ENCODE data around the gene HECTD2.
"Not testable (repeated sequence)": the region's sequence is repeated elsewhere in the genome, so short reads cannot be mapped to it uniquely, and the experiment has no call there.

The HECTD2 gene

DNA sequence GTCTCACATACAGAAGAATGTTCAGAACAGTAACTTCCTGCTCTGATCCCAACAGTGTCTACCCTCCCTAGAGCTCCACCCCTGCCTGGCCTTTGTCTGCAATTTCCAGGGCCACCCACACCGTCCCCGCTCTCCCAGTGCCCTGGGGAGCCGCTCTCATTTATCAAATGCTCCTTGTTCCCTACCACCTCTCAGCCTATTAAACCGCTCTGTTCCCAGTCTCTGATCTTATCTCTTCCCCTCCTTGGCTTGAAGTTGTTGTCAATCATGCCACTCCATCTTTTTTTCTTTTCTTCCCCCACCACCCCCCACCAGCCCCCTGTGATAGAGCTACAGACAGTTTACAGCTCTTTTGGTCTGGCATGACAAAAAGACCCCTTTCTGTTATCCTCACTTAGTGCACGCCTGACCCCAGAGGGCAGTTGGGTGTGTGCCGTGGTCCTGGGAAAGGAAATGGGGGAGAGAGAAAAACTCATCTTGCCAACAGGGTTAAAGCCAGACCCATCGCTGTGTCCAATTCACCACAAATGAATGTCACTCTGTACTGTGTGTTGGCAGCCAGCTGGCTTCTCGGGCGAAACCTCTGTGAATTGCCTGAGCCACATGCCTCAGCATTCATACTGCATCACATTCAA, 28.8 kb upstream of the HECTD2 start:
- intact Hi-C loops (cut with DNase I; ENCODE audit: low total_unique reads): loop anchor here (10.0 kb wide), 1 partner anchor 87 kb away; no protein-coding TSS in a partner anchor
- H3K27me3 ChIP-seq: no peaks in the 10 kb centered on the region
- H3K4me1 ChIP-seq: no peaks in the 10 kb centered on the region
- TF ChIP-seq, protein P1, sequence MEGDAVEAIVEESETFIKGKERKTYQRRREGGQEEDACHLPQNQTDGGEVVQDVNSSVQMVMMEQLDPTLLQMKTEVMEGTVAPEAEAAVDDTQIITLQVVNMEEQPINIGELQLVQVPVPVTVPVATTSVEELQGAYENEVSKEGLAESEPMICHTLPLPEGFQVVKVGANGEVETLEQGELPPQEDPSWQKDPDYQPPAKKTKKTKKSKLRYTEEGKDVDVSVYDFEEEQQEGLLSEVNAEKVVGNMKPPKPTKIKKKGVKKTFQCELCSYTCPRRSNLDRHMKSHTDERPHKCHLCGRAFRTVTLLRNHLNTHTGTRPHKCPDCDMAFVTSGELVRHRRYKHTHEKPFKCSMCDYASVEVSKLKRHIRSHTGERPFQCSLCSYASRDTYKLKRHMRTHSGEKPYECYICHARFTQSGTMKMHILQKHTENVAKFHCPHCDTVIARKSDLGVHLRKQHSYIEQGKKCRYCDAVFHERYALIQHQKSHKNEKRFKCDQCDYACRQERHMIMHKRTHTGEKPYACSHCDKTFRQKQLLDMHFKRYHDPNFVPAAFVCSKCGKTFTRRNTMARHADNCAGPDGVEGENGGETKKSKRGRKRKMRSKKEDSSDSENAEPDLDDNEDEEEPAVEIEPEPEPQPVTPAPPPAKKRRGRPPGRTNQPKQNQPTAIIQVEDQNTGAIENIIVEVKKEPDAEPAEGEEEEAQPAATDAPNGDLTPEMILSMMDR (IDR thresholded peaks at IDR 0.05): no peak
- H3K27ac ChIP-seq: no peak overlapping the region
- no peak for DNase-seq
- H3K9me3 ChIP-seq: peaks cover 0 to 6% (median 0%) of the 10 kb centered on the region in 3 donors
- no peak overlapping the region for H3K4me3 ChIP-seq
- no peaks in the 10 kb centered on the region for H3K36me3 ChIP-seq

DNA sequence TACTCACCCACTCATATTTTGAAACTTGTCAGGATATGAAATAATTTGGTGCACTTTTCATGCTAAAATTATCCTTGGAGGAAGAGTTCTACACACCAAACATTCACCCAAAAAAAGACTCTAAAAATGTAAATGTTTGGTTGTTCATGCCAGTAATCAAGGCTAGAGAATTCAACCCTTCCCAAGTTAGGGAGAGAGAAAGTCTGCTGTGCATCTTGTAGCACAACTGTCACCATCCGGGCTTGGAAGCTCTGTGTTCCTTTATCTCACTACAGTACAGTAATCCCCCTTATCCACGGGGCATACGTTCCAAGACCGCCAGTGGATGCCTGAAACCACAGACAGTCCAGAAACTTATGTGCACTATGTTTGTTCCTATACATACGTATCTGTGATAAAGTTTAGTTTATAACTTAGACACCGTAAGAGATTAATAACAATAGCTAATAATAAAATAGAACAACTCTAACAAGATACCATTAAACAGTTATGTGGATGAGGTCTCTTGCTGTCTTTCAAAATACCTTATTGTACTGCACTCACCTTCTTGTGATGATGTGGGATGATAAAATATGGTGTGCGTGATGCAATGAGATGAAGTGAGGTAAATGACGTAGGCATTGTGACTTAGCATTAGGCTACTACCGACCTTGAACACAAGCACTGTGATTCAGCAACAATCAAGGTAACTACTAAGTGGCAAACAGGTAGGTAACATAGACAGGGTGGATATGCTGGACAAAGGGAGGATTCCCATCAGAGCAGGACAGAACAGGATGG, 24.6 kb upstream of the HECTD2 start:
- intact Hi-C loops (cut with DNase I; ENCODE audit: low total_unique reads): loop anchor here (10.0 kb wide), 1 partner anchor 91 kb away; no protein-coding TSS in a partner anchor

DNA sequence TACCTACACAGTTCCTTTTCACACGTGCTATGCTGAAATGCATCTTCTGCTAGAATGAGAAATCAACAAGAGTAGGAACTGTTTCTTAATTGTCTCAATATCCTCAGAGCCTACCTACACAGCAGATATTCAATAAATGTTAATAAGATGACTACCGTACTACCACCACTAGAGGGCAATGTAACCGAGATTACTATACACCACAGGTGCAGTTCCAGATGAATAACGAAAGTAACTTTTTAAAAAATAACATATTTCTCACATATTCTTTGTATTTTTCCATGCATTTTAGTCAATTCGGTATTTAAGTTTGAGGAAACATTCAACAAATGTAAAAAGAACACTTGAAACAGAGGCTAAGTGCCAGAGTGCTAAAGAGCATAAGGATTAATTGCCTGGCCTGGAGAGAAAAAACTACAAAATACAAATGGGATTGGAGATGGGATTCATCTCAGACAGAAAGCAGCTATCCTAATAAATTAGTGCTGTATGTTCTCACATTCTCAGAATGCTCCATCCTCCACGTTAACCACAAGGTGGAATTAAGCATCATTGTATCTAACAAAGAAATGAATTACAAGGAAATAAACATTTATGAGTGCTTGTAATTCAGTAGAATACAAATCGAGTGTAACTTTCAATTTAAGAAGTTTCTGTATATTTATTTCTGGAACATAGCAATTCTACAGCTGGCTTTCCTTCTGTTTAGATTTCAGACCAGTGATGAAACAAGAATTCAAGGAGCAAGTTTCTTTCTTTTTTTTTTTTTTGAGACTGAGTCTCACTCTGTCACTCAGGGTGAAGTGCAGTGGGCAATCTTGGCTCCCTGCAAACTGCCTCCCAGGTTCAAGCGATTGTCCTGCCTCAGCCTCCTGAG, 20.3 kb upstream of the HECTD2 start:
- DNase-seq: no peak
- Histone ChIP-seq H3K4me3 (peak overlapping the region; percentile 6 to 17), H3K4me1 (peaks cover 0 to 5% (median 0%) of the 10 kb centered on the region in 4 donors), H3K27me3 (no peaks in the 10 kb centered on the region), H3K27ac (no peak overlapping the region), H3K9me3 (no peaks in the 10 kb centered on the region), H3K36me3 (no peaks in the 10 kb centered on the region)
- TF ChIP-seq, protein P1 (IDR thresholded peaks at IDR 0.05): peak; percentile 55 to 70
- intact Hi-C loops (cut with DNase I; ENCODE audit: low total_unique reads): loop anchor here (10.0 kb wide), 1 partner anchor 95 kb away; no protein-coding TSS in a partner anchor

More for the DNA sequence above, 24.6 kb upstream of the HECTD2 start:
- Histone ChIP-seq H3K4me3 (no peak overlapping the region), H3K27me3 (no peaks in the 10 kb centered on the region), H3K27ac (no peak overlapping the region), H3K4me1 (peaks cover 0 to 5% (median 0%) of the 10 kb centered on the region in 4 donors), H3K36me3 (no peaks in the 10 kb centered on the region), H3K9me3 (no peaks in the 10 kb centered on the region)
- TF ChIP-seq, protein P1 (IDR thresholded peaks at IDR 0.05): no peak
- no peak for DNase-seq

DNA sequence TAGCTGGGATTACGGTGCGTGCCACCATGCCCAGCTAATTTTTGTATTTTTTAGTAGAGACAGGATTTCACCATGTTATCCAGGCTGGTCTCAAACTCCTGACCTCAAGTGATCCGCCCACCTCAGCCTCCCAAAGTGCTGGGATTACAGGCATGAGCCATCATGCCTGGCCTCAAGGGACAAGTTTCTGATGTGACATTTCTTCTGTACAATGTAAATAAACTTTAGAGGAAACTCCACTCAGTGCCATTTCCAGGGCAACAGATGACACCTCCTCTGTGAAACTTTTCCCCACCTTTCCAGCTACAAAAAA, 19.7 kb upstream of the HECTD2 start:
- H3K27me3 ChIP-seq; H3K4me1 ChIP-seq; H3K9me3 ChIP-seq; H3K36me3 ChIP-seq; H3K27ac ChIP-seq; H3K4me3 ChIP-seq; intact Hi-C loops (cut with DNase I; ENCODE audit: low total_unique reads); DNase-seq: not testable (repeated sequence)

DNA sequence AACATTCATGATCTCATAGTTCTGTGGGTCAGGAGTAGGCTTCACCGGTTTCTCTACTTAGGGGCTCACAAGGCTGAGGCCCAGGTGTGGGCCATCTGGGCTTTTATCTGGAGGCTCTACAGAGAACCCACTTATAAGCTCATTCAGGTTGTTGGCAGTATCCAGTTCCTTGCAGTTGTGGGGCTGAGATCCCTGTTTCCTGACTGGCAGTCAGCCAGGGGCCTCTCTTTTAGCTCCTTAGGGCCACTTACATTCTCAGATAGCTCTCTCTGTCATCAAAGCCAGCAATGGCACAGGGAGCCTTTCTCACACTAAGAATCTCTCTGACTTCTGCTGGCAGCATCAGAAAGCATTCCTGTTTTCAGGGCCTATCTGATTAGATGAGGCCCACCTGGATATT, 18.2 kb upstream of the HECTD2 start:
- no peak for DNase-seq
- Histone ChIP-seq H3K4me1 (peaks cover 0 to 5% (median 0%) of the 10 kb centered on the region in 4 donors), H3K27me3 (no peaks in the 10 kb centered on the region), H3K4me3 (no peak overlapping the region), H3K27ac (no peak overlapping the region), H3K9me3 (no peaks in the 10 kb centered on the region), H3K36me3 (no peaks in the 10 kb centered on the region)
- intact Hi-C loops (cut with DNase I; ENCODE audit: low total_unique reads): no loop called here
- TF ChIP-seq, protein P1 (IDR thresholded peaks at IDR 0.05): no peak

Data from tibial artery (tissue), 4 donors.